ENCODE results near the gene TET3.

TET3 gene

GRCh38 chr2:73992036-73992435 lies 7.3 kb downstream of the TET3 start:
- Histone ChIP-seq H3K9ac (ENCODE audit: low read depth, low read length) (no peak overlapping the region), H3K9me3 (ENCODE audit: control insufficient read depth, insufficient read depth, low read length) (no peaks in the 10 kb centered on the region), H3K4me1 (ENCODE audit: control insufficient read depth, insufficient read depth, low read length) (peaks cover 9% of the 10 kb centered on the region), H3K4me3 (ENCODE audit: low read depth, low read length) (no peak overlapping the region), H3K36me3 (ENCODE audit: control insufficient read depth, insufficient read depth, low read length) (no peaks in the 10 kb centered on the region), H3K27me3 (ENCODE audit: control insufficient read depth, insufficient read depth, low read length) (peaks cover 15% of the 10 kb centered on the region)

- Histone ChIP-seq H3K4me3 (ENCODE audit: low read depth, low read length) (no peak overlapping the region), H3K9ac (ENCODE audit: low read depth, low read length) (no peak overlapping the region), H3K36me3 (ENCODE audit: control insufficient read depth, insufficient read depth, low read length) (no peaks in the 10 kb centered on the region)
Observed at GRCh38 chr2:73993376-73993775, 8.7 kb downstream of the TET3 start.

GRCh38 chr2:73993778-73994177 lies 9.1 kb downstream of the TET3 start:
- H3K4me1 ChIP-seq (ENCODE audit: control insufficient read depth, insufficient read depth, low read length), result peaks cover 4% of the 10 kb centered on the region
- no peaks in the 10 kb centered on the region for H3K9me3 ChIP-seq (ENCODE audit: control insufficient read depth, insufficient read depth, low read length)
- no peak overlapping the region for H3K9ac ChIP-seq (ENCODE audit: low read depth, low read length)
- H3K36me3 ChIP-seq (ENCODE audit: control insufficient read depth, insufficient read depth, low read length), result no peaks in the 10 kb centered on the region
- H3K4me3 ChIP-seq (ENCODE audit: low read depth, low read length), result no peak overlapping the region
- H3K27me3 ChIP-seq (ENCODE audit: control insufficient read depth, insufficient read depth, low read length), result peaks cover 4% of the 10 kb centered on the region

More at GRCh38 chr2:73993376-73993775, 8.7 kb downstream of the TET3 start:
- Histone ChIP-seq H3K9me3 (ENCODE audit: control insufficient read depth, insufficient read depth, low read length) (no peaks in the 10 kb centered on the region), H3K27me3 (ENCODE audit: control insufficient read depth, insufficient read depth, low read length) (peaks cover 6% of the 10 kb centered on the region), H3K4me1 (ENCODE audit: control insufficient read depth, insufficient read depth, low read length) (peaks cover 5% of the 10 kb centered on the region)

GRCh38 chr2:73994178-73994831 lies 9.6 kb downstream of the TET3 start:
- Histone ChIP-seq H3K9me3 (ENCODE audit: control insufficient read depth, insufficient read depth, low read length) (no peaks in the 10 kb centered on the region), H3K4me1 (ENCODE audit: control insufficient read depth, insufficient read depth, low read length) (peaks cover under 1% of the 10 kb centered on the region), H3K4me3 (ENCODE audit: low read depth, low read length) (no peak overlapping the region), H3K9ac (ENCODE audit: low read depth, low read length) (no peak overlapping the region), H3K36me3 (ENCODE audit: control insufficient read depth, insufficient read depth, low read length) (no peaks in the 10 kb centered on the region), H3K27me3 (ENCODE audit: control insufficient read depth, insufficient read depth, low read length) (peaks cover 2% of the 10 kb centered on the region)

- Histone ChIP-seq H3K4me1 (ENCODE audit: control insufficient read depth, insufficient read depth, low read length) (no peaks in the 10 kb centered on the region), H3K4me3 (ENCODE audit: low read depth, low read length) (no peak overlapping the region), H3K36me3 (ENCODE audit: control insufficient read depth, insufficient read depth, low read length) (no peaks in the 10 kb centered on the region), H3K9me3 (ENCODE audit: control insufficient read depth, insufficient read depth, low read length) (no peaks in the 10 kb centered on the region), H3K27me3 (ENCODE audit: control insufficient read depth, insufficient read depth, low read length) (peaks cover 5% of the 10 kb centered on the region), H3K9ac (ENCODE audit: low read depth, low read length) (no peak overlapping the region)
Observed at GRCh38 chr2:73995810-73996209, 11.1 kb downstream of the TET3 start.

GRCh38 chr2:73997813-73998212 lies 13.1 kb downstream of the TET3 start:
- peaks cover 18% of the 10 kb centered on the region for H3K27me3 ChIP-seq (ENCODE audit: control insufficient read depth, insufficient read depth, low read length)

GRCh38 chr2:73998451-73998850 lies 13.7 kb downstream of the TET3 start:
- H3K36me3 ChIP-seq (ENCODE audit: control insufficient read depth, insufficient read depth, low read length), result no peaks in the 10 kb centered on the region
- H3K4me1 ChIP-seq (ENCODE audit: control insufficient read depth, insufficient read depth, low read length), result no peaks in the 10 kb centered on the region
- no peak overlapping the region for H3K9ac ChIP-seq (ENCODE audit: low read depth, low read length)

More at GRCh38 chr2:73997813-73998212, 13.1 kb downstream of the TET3 start:
- H3K9ac ChIP-seq (ENCODE audit: low read depth, low read length), result no peak overlapping the region
- no peaks in the 10 kb centered on the region for H3K4me1 ChIP-seq (ENCODE audit: control insufficient read depth, insufficient read depth, low read length)
- H3K9me3 ChIP-seq (ENCODE audit: control insufficient read depth, insufficient read depth, low read length), result no peaks in the 10 kb centered on the region
- no peaks in the 10 kb centered on the region for H3K36me3 ChIP-seq (ENCODE audit: control insufficient read depth, insufficient read depth, low read length)
- H3K4me3 ChIP-seq (ENCODE audit: low read depth, low read length), result no peak overlapping the region

GRCh38 chr2:73998933-73999332 lies 14.2 kb downstream of the TET3 start:
- no peaks in the 10 kb centered on the region for H3K9me3 ChIP-seq (ENCODE audit: control insufficient read depth, insufficient read depth, low read length)
- H3K36me3 ChIP-seq (ENCODE audit: control insufficient read depth, insufficient read depth, low read length), result no peaks in the 10 kb centered on the region
- no peak overlapping the region for H3K9ac ChIP-seq (ENCODE audit: low read depth, low read length)
- H3K4me1 ChIP-seq (ENCODE audit: control insufficient read depth, insufficient read depth, low read length), result no peaks in the 10 kb centered on the region
- H3K27me3 ChIP-seq (ENCODE audit: control insufficient read depth, insufficient read depth, low read length), result peaks cover 18% of the 10 kb centered on the region
- no peak overlapping the region for H3K4me3 ChIP-seq (ENCODE audit: low read depth, low read length)

More at GRCh38 chr2:73998451-73998850, 13.7 kb downstream of the TET3 start:
- Histone ChIP-seq H3K9me3 (ENCODE audit: control insufficient read depth, insufficient read depth, low read length) (no peaks in the 10 kb centered on the region), H3K27me3 (ENCODE audit: control insufficient read depth, insufficient read depth, low read length) (peaks cover 18% of the 10 kb centered on the region), H3K4me3 (ENCODE audit: low read depth, low read length) (no peak overlapping the region)

GRCh38 chr2:73999881-74000597 lies 15.3 kb downstream of the TET3 start:
- Histone ChIP-seq H3K4me3 (ENCODE audit: low read depth, low read length) (no peak overlapping the region), H3K9ac (ENCODE audit: low read depth, low read length) (no peak overlapping the region), H3K9me3 (ENCODE audit: control insufficient read depth, insufficient read depth, low read length) (no peaks in the 10 kb centered on the region), H3K27me3 (ENCODE audit: control insufficient read depth, insufficient read depth, low read length) (peaks cover 18% of the 10 kb centered on the region), H3K4me1 (ENCODE audit: control insufficient read depth, insufficient read depth, low read length) (peaks cover 4% of the 10 kb centered on the region), H3K36me3 (ENCODE audit: control insufficient read depth, insufficient read depth, low read length) (no peaks in the 10 kb centered on the region)

GRCh38 chr2:74000666-74001065 lies 16.0 kb downstream of the TET3 start:
- no peak overlapping the region for H3K9ac ChIP-seq (ENCODE audit: low read depth, low read length)
- no peaks in the 10 kb centered on the region for H3K9me3 ChIP-seq (ENCODE audit: control insufficient read depth, insufficient read depth, low read length)
- peaks cover 18% of the 10 kb centered on the region for H3K27me3 ChIP-seq (ENCODE audit: control insufficient read depth, insufficient read depth, low read length)
- no peaks in the 10 kb centered on the region for H3K36me3 ChIP-seq (ENCODE audit: control insufficient read depth, insufficient read depth, low read length)
- no peak overlapping the region for H3K4me3 ChIP-seq (ENCODE audit: low read depth, low read length)
- peaks cover 4% of the 10 kb centered on the region for H3K4me1 ChIP-seq (ENCODE audit: control insufficient read depth, insufficient read depth, low read length)

- H3K9ac ChIP-seq (ENCODE audit: low read depth, low read length), result no peak overlapping the region
- H3K4me1 ChIP-seq (ENCODE audit: control insufficient read depth, insufficient read depth, low read length), result peaks cover 4% of the 10 kb centered on the region
- H3K4me3 ChIP-seq (ENCODE audit: low read depth, low read length), result no peak overlapping the region
- peaks cover 18% of the 10 kb centered on the region for H3K27me3 ChIP-seq (ENCODE audit: control insufficient read depth, insufficient read depth, low read length)
- H3K9me3 ChIP-seq (ENCODE audit: control insufficient read depth, insufficient read depth, low read length), result no peaks in the 10 kb centered on the region
- H3K36me3 ChIP-seq (ENCODE audit: control insufficient read depth, insufficient read depth, low read length), result no peaks in the 10 kb centered on the region
Observed at GRCh38 chr2:74001121-74001520, 16.4 kb downstream of the TET3 start.

All from iPS-15b (cell line).